Caco-2 (cell line): ENCODE measurements around the gene EIF4EBP3. TPM values are rescaled to one million over a fixed set of nuclear protein-coding genes. Genes with fewer than 3 reads are reported as not detected.

Experiments used
- BruUV-seq: library from RNA; stranded (reverse); fragments of 400-500 nt; replicated peaks from 2 replicates; lab custom pipeline; 2021; lab: Mats Ljungman, UMichigan
- CTCF ChIA-PET: fragments of 300-600 bp; sonication (Branson Sonifier 250); formaldehyde crosslinking; loops from one replicate; lab custom pipeline; 2022; ENCODE audit warnings: antibody characterized with exemption; lab: Charles Lee
- POLR2A ChIA-PET: fragments of 300-600 bp; sonication (Branson Sonifier 250); formaldehyde crosslinking; loops from one replicate; lab custom pipeline; 2022; ENCODE audit warnings: antibody characterized with exemption; lab: Charles Lee
- DNase-seq, 2 experiments: peaks; one replicate each; pipeline versions ENCODE4 v3.0.0 to v3.0.0-alpha.2; 2020 to 2022
- H3K27me3 ChIP-seq: replicated peaks from 2 replicates; pipeline ENCODE4 v1.6.0; 2011; ENCODE audit warnings: low read length; ENCODE audit not compliant: control insufficient read depth, insufficient read depth
- H3K36me3 ChIP-seq: 2 replicates; pipeline ENCODE4 v1.5.1; 2011; ENCODE audit warnings: low read length; ENCODE audit not compliant: control insufficient read depth, insufficient read depth
- H3K4me1 ChIP-seq: fragments of 250-450 bp; sonication (Bioruptor Pico); 2 replicates; pipeline ENCODE4 v1.5.1; 2020; ENCODE audit warnings: mild to moderate bottlenecking
- H3K4me3 ChIP-seq: 2 replicates; pipeline ENCODE4 v1.5.1; 2011; ENCODE audit warnings: low read depth, mild to moderate bottlenecking, control low read depth, low read length
- H3K9me3 ChIP-seq: fragments of 250-450 bp; sonication (Bioruptor Pico); 2 replicates; pipeline ENCODE4 v1.5.1; 2020; ENCODE audit warnings: mild to moderate bottlenecking, moderate library complexity
- H3K27ac Mint-ChIP-seq: one replicate; pipeline ENCODE4 v1.8.0; 2022; ENCODE audit warnings: mixed read lengths; ENCODE audit not compliant: unreplicated experiment
- H3K27me3 Mint-ChIP-seq: one replicate; pipeline ENCODE4 v1.8.0; 2022; ENCODE audit warnings: mixed read lengths; ENCODE audit not compliant: insufficient read depth, unreplicated experiment
- H3K36me3 Mint-ChIP-seq: one replicate; pipeline ENCODE4 v1.8.0; 2022; ENCODE audit warnings: mild to moderate bottlenecking, mixed read lengths; ENCODE audit not compliant: insufficient read depth, unreplicated experiment
- H3K4me1 Mint-ChIP-seq: one replicate; pipeline ENCODE4 v1.8.0; 2022; ENCODE audit warnings: low read depth, mixed read lengths; ENCODE audit not compliant: unreplicated experiment
- H3K4me3 Mint-ChIP-seq: one replicate; pipeline ENCODE4 v1.8.0; 2022; ENCODE audit warnings: mild to moderate bottlenecking, moderate library complexity, mixed read lengths; ENCODE audit not compliant: unreplicated experiment
- H3K9me3 Mint-ChIP-seq: one replicate; pipeline ENCODE4 v1.8.0; 2022; ENCODE audit warnings: mixed read lengths; ENCODE audit not compliant: unreplicated experiment
- intact Hi-C: fragments of 100-400 bp; cut with micrococcal nuclease; formaldehyde crosslinking; loops from one replicate; pipeline ENCODE4 v1.10.0; 2022; ENCODE audit not compliant: unreplicated experiment
- total RNA-seq: library from RNA; stranded (reverse); gene quantifications from 2 replicates; pipeline ENCODE4 v1.2.3, GENCODE V29; 2022
- TF ChIP-seq, protein P1 (sequence below), 2 experiments: fragments of 200-600 bp in 1 of 2; IDR thresholded peaks; 1 replicate in 1 of 2; 2 replicates in 1 of 2; pipeline versions ENCODE4 v1.5.1 to v1.8.0; 2011 to 2022; ENCODE audit warnings: antibody characterized with exemption in 1 of 2, control low read depth in 1 of 2, inconsistent platforms in 1 of 2, low read depth in 1 of 2, low read length in 1 of 2, mild to moderate bottlenecking in 1 of 2, moderate library complexity in 1 of 2; ENCODE audit not compliant: insufficient read depth in 1 of 2, severe bottlenecking in 1 of 2, unreplicated experiment in 1 of 2

Gene EIF4EBP3
- total RNA-seq, 1 experiment from 2014 or later = 7.6 TPM

DNA sequence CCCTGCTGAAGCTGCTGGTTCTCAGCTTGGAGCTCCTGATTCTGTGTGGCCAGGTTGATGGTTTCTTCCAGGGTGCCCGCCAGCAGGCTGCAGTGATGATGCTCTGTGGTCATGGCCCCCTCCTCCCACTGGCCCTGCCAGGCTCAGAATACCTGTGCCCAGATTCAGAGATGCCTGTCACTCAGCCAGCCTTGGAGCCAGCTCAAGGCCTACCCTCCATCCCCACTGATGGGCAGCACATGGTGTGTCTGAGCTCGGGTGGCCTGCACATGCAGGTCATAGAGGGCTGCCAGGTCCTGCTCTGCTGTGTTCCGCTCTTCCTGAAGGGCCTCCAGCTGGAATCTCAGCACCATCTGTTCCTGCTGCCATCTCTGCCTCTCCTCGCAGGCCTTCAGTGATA lies 22.6 kb downstream of the EIF4EBP3 start:
- Mint-ChIP-seq H3K36me3 (peaks cover 37% of the 10 kb centered on the region), H3K27ac (peak overlapping the region; percentile 42), H3K4me3 (no peak overlapping the region), H3K9me3 (no peaks in the 10 kb centered on the region), H3K27me3 (no peaks in the 10 kb centered on the region), H3K4me1 (peaks cover 23% of the 10 kb centered on the region)
- Histone ChIP-seq H3K27me3 (no peaks in the 10 kb centered on the region), H3K4me3 (no peak overlapping the region), H3K9me3 (no peaks in the 10 kb centered on the region), H3K4me1 (no peaks in the 10 kb centered on the region; the same call in 1 of the 2 replicates), H3K36me3 (no peaks in the 10 kb centered on the region)
- TF ChIP-seq, protein P1, sequence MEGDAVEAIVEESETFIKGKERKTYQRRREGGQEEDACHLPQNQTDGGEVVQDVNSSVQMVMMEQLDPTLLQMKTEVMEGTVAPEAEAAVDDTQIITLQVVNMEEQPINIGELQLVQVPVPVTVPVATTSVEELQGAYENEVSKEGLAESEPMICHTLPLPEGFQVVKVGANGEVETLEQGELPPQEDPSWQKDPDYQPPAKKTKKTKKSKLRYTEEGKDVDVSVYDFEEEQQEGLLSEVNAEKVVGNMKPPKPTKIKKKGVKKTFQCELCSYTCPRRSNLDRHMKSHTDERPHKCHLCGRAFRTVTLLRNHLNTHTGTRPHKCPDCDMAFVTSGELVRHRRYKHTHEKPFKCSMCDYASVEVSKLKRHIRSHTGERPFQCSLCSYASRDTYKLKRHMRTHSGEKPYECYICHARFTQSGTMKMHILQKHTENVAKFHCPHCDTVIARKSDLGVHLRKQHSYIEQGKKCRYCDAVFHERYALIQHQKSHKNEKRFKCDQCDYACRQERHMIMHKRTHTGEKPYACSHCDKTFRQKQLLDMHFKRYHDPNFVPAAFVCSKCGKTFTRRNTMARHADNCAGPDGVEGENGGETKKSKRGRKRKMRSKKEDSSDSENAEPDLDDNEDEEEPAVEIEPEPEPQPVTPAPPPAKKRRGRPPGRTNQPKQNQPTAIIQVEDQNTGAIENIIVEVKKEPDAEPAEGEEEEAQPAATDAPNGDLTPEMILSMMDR (IDR thresholded peaks at IDR 0.05; ENCODE audit: insufficient read depth in 1 of 2, low read depth in 1 of 2, low read length in 1 of 2, severe bottlenecking in 1 of 2, unreplicated experiment in 1 of 2) = no peak
- POLR2A ChIA-PET = interaction anchor here (0.6 kb wide), 1 partner anchor 13 kb away, joined by 3 read pairs; the partner anchor contains the start of gene SRA1
- intact Hi-C loops = no loop called here
- no peak for DNase-seq
- no TSS peak for BruUV-seq
- CTCF ChIA-PET = no interaction called here

DNA sequence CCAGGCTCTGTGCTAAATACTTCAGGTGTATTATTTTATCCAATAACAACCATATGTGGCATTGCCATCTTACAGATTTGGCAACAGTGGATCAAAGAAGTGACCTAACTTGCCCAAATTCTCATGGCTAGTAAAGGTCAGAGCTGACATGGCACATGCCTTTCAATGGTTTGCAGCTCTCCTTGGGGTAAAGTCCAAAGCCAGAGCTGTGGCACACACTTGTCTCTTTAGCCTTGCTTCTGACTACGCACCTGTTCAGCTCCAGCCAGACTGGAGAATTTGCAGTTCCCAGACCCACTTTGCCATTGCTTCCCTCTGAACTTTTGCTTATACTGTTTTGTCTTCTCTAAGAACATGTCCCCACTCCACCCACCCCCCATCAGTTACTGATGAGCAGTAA lies 23.0 kb downstream of the EIF4EBP3 start:
- CTCF ChIA-PET = interaction anchor here (0.6 kb wide), 1 partner anchor 151 kb away, joined by 4 read pairs; no protein-coding TSS in a partner anchor
- Histone ChIP-seq H3K4me3 (no peak overlapping the region), H3K9me3 (no peaks in the 10 kb centered on the region), H3K4me1 (no peaks in the 10 kb centered on the region; the same call in 1 of the 2 replicates), H3K36me3 (no peaks in the 10 kb centered on the region), H3K27me3 (no peaks in the 10 kb centered on the region)
- Mint-ChIP-seq H3K4me3 (no peak overlapping the region), H3K36me3 (peaks cover 33% of the 10 kb centered on the region), H3K9me3 (no peaks in the 10 kb centered on the region), H3K27me3 (no peaks in the 10 kb centered on the region), H3K4me1 (peaks cover 26% of the 10 kb centered on the region), H3K27ac (peak overlapping the region; percentile 42)
- BruUV-seq = no TSS peak
- DNase-seq = no peak
- TF ChIP-seq, protein P1 (IDR thresholded peaks at IDR 0.05; ENCODE audit: insufficient read depth in 1 of 2, low read depth in 1 of 2, low read length in 1 of 2, severe bottlenecking in 1 of 2, unreplicated experiment in 1 of 2) = no peak
- intact Hi-C loops = no loop called here
- POLR2A ChIA-PET = interaction anchor here (0.6 kb wide), 1 partner anchor 206 kb away, joined by 3 read pairs; no protein-coding TSS in a partner anchor

DNA sequence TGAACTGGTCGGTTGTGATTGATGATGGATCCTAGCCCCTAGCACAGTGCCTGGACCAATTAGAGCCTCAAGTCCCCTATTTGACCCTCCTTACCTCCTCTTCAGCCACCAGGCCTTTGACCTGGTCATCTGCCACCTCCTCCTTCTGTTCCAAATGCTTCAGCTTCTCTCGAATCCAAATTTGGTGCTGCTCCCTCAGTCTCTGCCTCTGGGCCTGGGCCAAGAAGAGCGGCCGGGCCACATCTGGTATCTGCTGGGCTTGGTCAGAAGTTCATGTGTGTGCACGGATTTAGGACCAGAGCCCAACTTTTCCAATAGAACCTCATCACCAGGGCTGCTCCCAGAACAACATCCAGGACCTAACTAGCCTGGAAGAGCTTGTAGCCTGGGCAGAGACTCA lies 23.6 kb downstream of the EIF4EBP3 start:
- Histone ChIP-seq H3K4me3 (no peak overlapping the region), H3K36me3 (no peaks in the 10 kb centered on the region), H3K27me3 (no peaks in the 10 kb centered on the region), H3K9me3 (no peaks in the 10 kb centered on the region), H3K4me1 (peaks cover under 1% of the 10 kb centered on the region; the same call in 1 of the 2 replicates)
- ChIA-PET CTCF (interaction anchor here (0.6 kb wide), 1 partner anchor 152 kb away, joined by 4 read pairs; no protein-coding TSS in a partner anchor), POLR2A (interaction anchor here (0.6 kb wide), 1 partner anchor 207 kb away, joined by 3 read pairs; no protein-coding TSS in a partner anchor)
- Mint-ChIP-seq H3K27me3 (no peaks in the 10 kb centered on the region), H3K36me3 (peaks cover 28% of the 10 kb centered on the region), H3K4me3 (no peak overlapping the region), H3K4me1 (peaks cover 20% of the 10 kb centered on the region), H3K27ac (no peak overlapping the region), H3K9me3 (no peaks in the 10 kb centered on the region)
- DNase-seq = no peak
- TF ChIP-seq, protein P1 (IDR thresholded peaks at IDR 0.05; ENCODE audit: insufficient read depth in 1 of 2, low read depth in 1 of 2, low read length in 1 of 2, severe bottlenecking in 1 of 2, unreplicated experiment in 1 of 2) = no peak
- no TSS peak for BruUV-seq
- intact Hi-C loops = no loop called here
